ENCODE results near the gene MEST. TPM values are rescaled to one million over a fixed set of nuclear protein-coding genes. Genes with fewer than 3 reads are reported as not detected.
"Not testable (repeated sequence)": the region's sequence is repeated elsewhere in the genome, so short reads cannot be mapped to it uniquely, and the experiment has no call there.

The MEST gene
- total and polyA plus RNA-seq, 2 of the 13 experiments (the other 11 are each of a cell fraction or from before 2014, with no cell fraction given): 49.5 to 54.6 TPM

DNA sequence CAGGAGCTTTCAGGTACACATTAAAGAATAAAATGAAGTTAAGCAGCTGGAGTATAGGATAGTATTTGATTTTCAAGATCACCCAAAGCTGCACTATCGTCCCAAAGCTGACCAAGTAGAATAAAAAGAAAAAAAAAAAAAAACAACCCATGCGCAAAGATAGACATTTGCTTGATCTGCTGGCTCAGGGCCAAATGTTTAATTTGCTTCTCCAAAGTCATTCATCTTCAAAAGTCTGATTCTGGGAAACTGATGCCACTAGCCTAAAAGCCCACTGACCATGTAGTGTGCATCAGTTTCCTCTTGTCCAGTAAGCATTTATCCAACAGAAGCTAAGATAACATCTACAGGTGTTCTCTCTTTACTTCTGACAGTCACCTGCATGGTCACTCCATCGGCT is 14.5 kb downstream of the MEST start (continued):
- TF ChIP-seq ZNF556 (CRISPR knock-in tag; IDR thresholded peaks at IDR 0.05; ENCODE audit: borderline replicate concordance): no peak

DNA sequence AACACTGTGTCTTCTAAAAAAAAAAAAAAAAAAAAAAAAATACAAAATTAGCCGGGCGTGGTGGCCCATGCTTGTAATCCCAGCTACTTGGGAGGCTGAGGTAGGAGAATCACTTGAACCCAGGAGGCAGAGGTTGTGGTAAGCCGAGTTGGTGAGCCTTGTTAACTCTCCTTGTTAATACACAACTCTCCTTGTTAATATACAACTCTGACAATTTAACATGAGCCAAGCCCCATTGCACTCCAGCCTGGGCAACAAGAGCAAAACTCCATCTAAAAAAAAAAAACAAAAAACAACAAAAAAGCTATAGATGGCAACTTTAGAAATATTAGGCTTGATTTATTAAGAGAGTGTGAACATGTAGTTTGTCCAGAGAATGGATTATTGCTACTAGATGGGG is 20.2 kb downstream of the MEST start:
- CTCF ChIA-PET (ENCODE audit: low intra/inter-chr PET ratio, low total read pairs); H4K20me1 ChIP-seq (ENCODE audit: insufficient read depth, low read length); FAIRE-seq; H3K27ac ChIP-seq (ENCODE audit: extremely low read length, insufficient read depth, low read length); H3K79me2 ChIP-seq (ENCODE audit: insufficient read depth, low read length); H3K4me3 ChIP-seq (replicated peaks in 1 of 3; ENCODE audit: insufficient read depth in 1 of 3, low read depth in 2 of 3, low read length in 3 of 3); H2AFZ ChIP-seq (ENCODE audit: low read length); POLR2A ChIA-PET; intact Hi-C loops (cut with micrococcal nuclease; ENCODE audit: unreplicated experiment); ATAC-seq; H3K4me1 ChIP-seq (ENCODE audit: insufficient read depth, low read length); DNase-seq (ENCODE audit: low spot score); in situ Hi-C loops (cut with HindIII; ENCODE audit: extremely low pct_ligation_motif_present, low pct_unique_long_range_greater_than_20kb); H3K27me3 ChIP-seq (ENCODE audit: control insufficient read depth in 1 of 2, insufficient read depth in 2 of 2, low read length in 2 of 2); BruUV-seq (replicated peaks); H3K4me2 ChIP-seq (ENCODE audit: low read depth, low read length); H3K9ac ChIP-seq (ENCODE audit: insufficient read depth, low read depth, low read length); H3K9me3 ChIP-seq (ENCODE audit: low read length): not testable (repeated sequence)
- 88% methylated on average over 3 of the region's 3 CpGs for WGBS (ENCODE audit: low lambda C conversion rate)
- peaks cover 4 to 11% of the 10 kb centered on the region in 2 experiments; a peak in 4 of 5 replicates for H3K36me3 ChIP-seq (replicated peaks in 1 of 2; ENCODE audit: control insufficient read depth in 1 of 2, insufficient read depth in 2 of 2, low read length in 2 of 2)

DNA sequence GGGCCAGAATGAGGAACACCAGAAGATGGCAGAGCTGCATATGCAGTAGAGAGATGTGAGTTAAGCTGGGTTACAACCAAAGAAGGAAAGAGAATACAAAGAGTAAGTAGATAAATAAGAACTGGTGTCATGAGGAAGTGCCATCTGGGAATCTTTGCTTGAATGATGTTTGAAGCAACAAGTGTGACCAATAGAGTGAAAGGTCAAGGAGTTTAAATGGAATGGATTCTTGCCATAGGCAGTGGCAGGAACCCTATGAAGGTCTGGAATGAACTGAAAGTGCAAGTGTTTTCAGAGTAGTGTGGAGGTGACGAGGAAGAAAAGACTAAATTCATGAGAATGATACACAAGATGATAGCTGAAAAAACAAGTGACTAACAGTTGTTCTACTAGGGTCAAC is 21.6 kb downstream of the MEST start:
- TF ChIP-seq ZNF746 (CRISPR knock-in tag; IDR thresholded peaks at IDR 0.05): no peak
- TF ChIP-seq ZMYM4 (CRISPR knock-in tag; IDR thresholded peaks at IDR 0.05): no peak
- no peak for TF ChIP-seq ZNF724P (CRISPR knock-in tag; IDR thresholded peaks at IDR 0.05; ENCODE audit: borderline replicate concordance)
- TF ChIP-seq, protein P1, sequence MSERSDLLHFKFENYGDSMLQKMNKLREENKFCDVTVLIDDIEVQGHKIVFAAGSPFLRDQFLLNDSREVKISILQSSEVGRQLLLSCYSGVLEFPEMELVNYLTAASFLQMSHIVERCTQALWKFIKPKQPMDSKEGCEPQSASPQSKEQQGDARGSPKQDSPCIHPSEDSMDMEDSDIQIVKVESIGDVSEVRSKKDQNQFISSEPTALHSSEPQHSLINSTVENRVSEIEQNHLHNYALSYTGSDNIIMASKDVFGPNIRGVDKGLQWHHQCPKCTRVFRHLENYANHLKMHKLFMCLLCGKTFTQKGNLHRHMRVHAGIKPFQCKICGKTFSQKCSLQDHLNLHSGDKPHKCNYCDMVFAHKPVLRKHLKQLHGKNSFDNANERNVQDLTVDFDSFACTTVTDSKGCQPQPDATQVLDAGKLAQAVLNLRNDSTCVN (CRISPR knock-in tag; IDR thresholded peaks at IDR 0.05; ENCODE audit: borderline replicate concordance): no peak
- no peak for TF ChIP-seq ZNF10 (CRISPR knock-in tag; IDR thresholded peaks at IDR 0.05; ENCODE audit: borderline replicate concordance, low read depth)
- TF ChIP-seq MED8 (CRISPR knock-in tag; IDR thresholded peaks at IDR 0.05; ENCODE audit: insufficient replicate concordance): no peak
- no peak for TF ChIP-seq KLF11 (CRISPR knock-in tag; IDR thresholded peaks at IDR 0.05)
- no peak for TF ChIP-seq HOXA5 (CRISPR knock-in tag; IDR thresholded peaks at IDR 0.05)
- TF ChIP-seq ZNF564 (CRISPR knock-in tag; IDR thresholded peaks at IDR 0.05): no peak
- TF ChIP-seq ZNF788 (CRISPR knock-in tag; IDR thresholded peaks at IDR 0.05; ENCODE audit: borderline replicate concordance): no peak
- no peak for TF ChIP-seq NFIC (IDR thresholded peaks at IDR 0.05; ENCODE audit: low read length)
- TF ChIP-seq, protein P2, sequence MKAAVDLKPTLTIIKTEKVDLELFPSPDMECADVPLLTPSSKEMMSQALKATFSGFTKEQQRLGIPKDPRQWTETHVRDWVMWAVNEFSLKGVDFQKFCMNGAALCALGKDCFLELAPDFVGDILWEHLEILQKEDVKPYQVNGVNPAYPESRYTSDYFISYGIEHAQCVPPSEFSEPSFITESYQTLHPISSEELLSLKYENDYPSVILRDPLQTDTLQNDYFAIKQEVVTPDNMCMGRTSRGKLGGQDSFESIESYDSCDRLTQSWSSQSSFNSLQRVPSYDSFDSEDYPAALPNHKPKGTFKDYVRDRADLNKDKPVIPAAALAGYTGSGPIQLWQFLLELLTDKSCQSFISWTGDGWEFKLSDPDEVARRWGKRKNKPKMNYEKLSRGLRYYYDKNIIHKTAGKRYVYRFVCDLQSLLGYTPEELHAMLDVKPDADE (CRISPR knock-in tag; IDR thresholded peaks at IDR 0.05): no peak
- TF ChIP-seq ZNF451 (CRISPR knock-in tag; IDR thresholded peaks at IDR 0.05): no peak
- no peak for TF ChIP-seq ZNF234 (CRISPR knock-in tag; conservative IDR thresholded peaks at IDR 0.05)
- no peak for TF ChIP-seq CBFB (CRISPR knock-in tag; IDR thresholded peaks at IDR 0.05)
- Histone ChIP-seq H3K79me2 (ENCODE audit: insufficient read depth, low read length) (no peaks in the 10 kb centered on the region), H3K4me3 (replicated peaks in 1 of 3; ENCODE audit: insufficient read depth in 1 of 3, low read depth in 2 of 3, low read length in 3 of 3) (no peak overlapping the region), H3K4me2 (ENCODE audit: low read depth, low read length) (no peak overlapping the region), H4K20me1 (ENCODE audit: insufficient read depth, low read length) (no peaks in the 10 kb centered on the region), H3K4me1 (ENCODE audit: insufficient read depth, low read length) (no peaks in the 10 kb centered on the region), H2AFZ (ENCODE audit: low read length) (no peak overlapping the region), H3K27me3 (ENCODE audit: control insufficient read depth in 1 of 2, insufficient read depth in 2 of 2, low read length in 2 of 2) (no peaks in the 10 kb centered on the region), H3K9ac (ENCODE audit: insufficient read depth, low read depth, low read length) (no peak overlapping the region), H3K9me3 (ENCODE audit: low read length) (no peaks in the 10 kb centered on the region), H3K27ac (ENCODE audit: extremely low read length, insufficient read depth, low read length) (no peak overlapping the region), H3K36me3 (replicated peaks in 1 of 2; ENCODE audit: control insufficient read depth in 1 of 2, insufficient read depth in 2 of 2, low read length in 2 of 2) (peaks cover 3 to 4% of the 10 kb centered on the region in 2 experiments; a peak in 4 of 5 replicates)
- DNase-seq (ENCODE audit: low spot score) (no peak), FAIRE-seq (no peak), ATAC-seq (no peak)
- POLR2A ChIA-PET: no interaction called here
- intact Hi-C loops (cut with micrococcal nuclease; ENCODE audit: unreplicated experiment): no loop called here
- CTCF ChIA-PET (ENCODE audit: low intra/inter-chr PET ratio, low total read pairs): no interaction called here
- in situ Hi-C loops (cut with HindIII; ENCODE audit: extremely low pct_ligation_motif_present, low pct_unique_long_range_greater_than_20kb): no loop called here
- 95% methylated on average over 1 of the region's 1 CpG for WGBS (ENCODE audit: low lambda C conversion rate)
- no TSS peak for BruUV-seq (replicated peaks)
